Endodermal cell (in vitro differentiated cells): ENCODE measurements around the gene WDR54. TPM values are rescaled to one million over a fixed set of nuclear protein-coding genes. Genes with fewer than 3 reads are reported as not detected.
"Not testable (repeated sequence)": the region's sequence is repeated elsewhere in the genome, so short reads cannot be mapped to it uniquely, and the experiment has no call there.

Experiments
- DNase-seq: peaks from one replicate; pipeline ENCODE4 v3.0.0-alpha.2; 2017
- H3K27ac ChIP-seq: 2 replicates; pipeline ENCODE4 v1.5.1; 2013; ENCODE audit warnings: mild to moderate bottlenecking, low read depth, low read length, moderate library complexity
- H3K27me3 ChIP-seq: 2 replicates; pipeline ENCODE4 v1.6.1; 2013; ENCODE audit warnings: mild to moderate bottlenecking, low read length, moderate library complexity; ENCODE audit not compliant: insufficient read depth, control insufficient read depth, poor library complexity, severe bottlenecking
- H3K36me3 ChIP-seq: 2 replicates; pipeline ENCODE4 v1.7.0; 2013; ENCODE audit warnings: mild to moderate bottlenecking, low read length, moderate library complexity; ENCODE audit not compliant: control insufficient read depth, insufficient read depth
- H3K4me1 ChIP-seq: one replicate; pipeline ENCODE4 v1.7.0; 2013; ENCODE audit warnings: low read length; ENCODE audit not compliant: control insufficient read depth, insufficient read depth
- H3K4me3 ChIP-seq: 2 replicates; pipeline ENCODE4 v1.5.1; 2013; ENCODE audit warnings: mild to moderate bottlenecking, low read length, moderate library complexity
- H3K9ac ChIP-seq: 2 replicates; pipeline ENCODE4 v1.6.1; 2013; ENCODE audit warnings: mild to moderate bottlenecking, low read length, moderate library complexity; ENCODE audit not compliant: poor library complexity, severe bottlenecking; ENCODE audit errors: extremely low read depth
- H3K9me3 ChIP-seq: 2 replicates; pipeline ENCODE4 v1.6.1; 2013; ENCODE audit warnings: mild to moderate bottlenecking, low read length, moderate library complexity; ENCODE audit not compliant: control insufficient read depth
- H3K27ac Mint-ChIP-seq: 2 replicates; pipeline ENCODE4 v1.8.0; 2020; ENCODE audit warnings: mixed read lengths
- H3K27me3 Mint-ChIP-seq: 2 replicates; pipeline ENCODE4 v1.8.0; 2021; ENCODE audit warnings: mild to moderate bottlenecking, mixed read lengths; ENCODE audit not compliant: insufficient read depth
- H3K36me3 Mint-ChIP-seq: 2 replicates; pipeline ENCODE4 v1.8.0; 2020; ENCODE audit warnings: low read depth, mixed read lengths
- H3K4me1 Mint-ChIP-seq: 2 replicates; pipeline ENCODE4 v1.8.0; 2020; ENCODE audit warnings: mixed read lengths
- H3K4me3 Mint-ChIP-seq: 2 replicates; pipeline ENCODE4 v1.8.0; 2020; ENCODE audit warnings: mild to moderate bottlenecking, moderate library complexity, mixed read lengths
- H3K9me3 Mint-ChIP-seq: 2 replicates; pipeline ENCODE4 v1.8.0; 2020; ENCODE audit warnings: mild to moderate bottlenecking, mixed read lengths
- WGBS, 2 experiments: methylation state at CpG; one replicate each; pipeline versions ENCODE4 v1.1.5 to v1.1.7; 2013; ENCODE audit warnings: missing lambda C conversion rate in 2 of 2, mixed read lengths in 1 of 2; ENCODE audit not compliant: insufficient coverage in 1 of 2, insufficient read length in 1 of 2; 5-methylcytosine and 5-hydroxymethylcytosine counted together
- total RNA-seq, 2 donors: library from RNA; stranded (reverse); fragmentation: NEBNext Ultra II Directional in 1 of 2; extraction: Animal tissue kit (Norgen Biotek cat#: 25700) in 1 of 2; gene quantifications; 2 replicates in 1 of 2; 3 replicates in 1 of 2; pipeline ENCODE4 v1.2.1, GENCODE V29; 2021
- TF ChIP-seq, protein P1 (sequence below): fragments of 200-600 bp; sonication (generic); conservative IDR thresholded peaks from 2 replicates; pipeline ENCODE4 v1.5.0; 2021; ENCODE audit warnings: antibody characterized with exemption, mild to moderate bottlenecking

WDR54 gene
- total RNA-seq, 2 donors from 2014 or later, result 43.1 to 69.4 TPM

DNA sequence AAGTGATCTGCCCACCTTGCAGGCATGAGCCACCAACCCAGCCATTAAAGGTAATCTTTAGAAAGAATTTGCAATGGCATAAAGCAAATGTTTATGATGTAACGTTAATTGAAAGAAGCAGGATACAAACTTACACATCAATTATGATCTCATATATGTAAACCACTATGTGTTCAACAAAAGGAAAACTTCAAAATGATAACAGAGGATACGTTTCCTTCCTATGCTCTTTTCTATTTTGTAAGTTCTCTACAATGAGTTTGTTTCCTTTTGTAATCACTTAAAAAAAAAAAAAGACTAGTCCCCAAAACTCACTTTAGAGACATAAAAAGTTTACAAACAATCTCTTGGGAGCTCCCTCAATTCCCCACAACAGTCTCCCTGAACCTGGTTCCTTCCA, 1.5 kb upstream of the WDR54 start:
- peaks cover 9% of the 10 kb centered on the region for H3K4me1 ChIP-seq
- no peak overlapping the region for H3K4me3 ChIP-seq
- Mint-ChIP-seq H3K9me3 (no peaks in the 10 kb centered on the region), H3K36me3 (peaks cover 5% of the 10 kb centered on the region), H3K4me1 (peaks cover 8% of the 10 kb centered on the region), H3K27ac (no peak overlapping the region), H3K27me3 (peaks cover 29% of the 10 kb centered on the region), H3K4me3 (no peak overlapping the region)
- no peak overlapping the region for H3K9ac ChIP-seq
- no peak for DNase-seq
- peaks cover 7% of the 10 kb centered on the region for H3K36me3 ChIP-seq
- H3K9me3 ChIP-seq, result no peaks in the 10 kb centered on the region
- H3K27me3 ChIP-seq, result peaks cover 8% of the 10 kb centered on the region
- H3K27ac ChIP-seq, result no peak overlapping the region
- 88 to 100% methylated on average over 2 of the region's 2 CpGs for WGBS, 2 experiments
- TF ChIP-seq, protein P1, sequence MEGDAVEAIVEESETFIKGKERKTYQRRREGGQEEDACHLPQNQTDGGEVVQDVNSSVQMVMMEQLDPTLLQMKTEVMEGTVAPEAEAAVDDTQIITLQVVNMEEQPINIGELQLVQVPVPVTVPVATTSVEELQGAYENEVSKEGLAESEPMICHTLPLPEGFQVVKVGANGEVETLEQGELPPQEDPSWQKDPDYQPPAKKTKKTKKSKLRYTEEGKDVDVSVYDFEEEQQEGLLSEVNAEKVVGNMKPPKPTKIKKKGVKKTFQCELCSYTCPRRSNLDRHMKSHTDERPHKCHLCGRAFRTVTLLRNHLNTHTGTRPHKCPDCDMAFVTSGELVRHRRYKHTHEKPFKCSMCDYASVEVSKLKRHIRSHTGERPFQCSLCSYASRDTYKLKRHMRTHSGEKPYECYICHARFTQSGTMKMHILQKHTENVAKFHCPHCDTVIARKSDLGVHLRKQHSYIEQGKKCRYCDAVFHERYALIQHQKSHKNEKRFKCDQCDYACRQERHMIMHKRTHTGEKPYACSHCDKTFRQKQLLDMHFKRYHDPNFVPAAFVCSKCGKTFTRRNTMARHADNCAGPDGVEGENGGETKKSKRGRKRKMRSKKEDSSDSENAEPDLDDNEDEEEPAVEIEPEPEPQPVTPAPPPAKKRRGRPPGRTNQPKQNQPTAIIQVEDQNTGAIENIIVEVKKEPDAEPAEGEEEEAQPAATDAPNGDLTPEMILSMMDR, result no peak

DNA sequence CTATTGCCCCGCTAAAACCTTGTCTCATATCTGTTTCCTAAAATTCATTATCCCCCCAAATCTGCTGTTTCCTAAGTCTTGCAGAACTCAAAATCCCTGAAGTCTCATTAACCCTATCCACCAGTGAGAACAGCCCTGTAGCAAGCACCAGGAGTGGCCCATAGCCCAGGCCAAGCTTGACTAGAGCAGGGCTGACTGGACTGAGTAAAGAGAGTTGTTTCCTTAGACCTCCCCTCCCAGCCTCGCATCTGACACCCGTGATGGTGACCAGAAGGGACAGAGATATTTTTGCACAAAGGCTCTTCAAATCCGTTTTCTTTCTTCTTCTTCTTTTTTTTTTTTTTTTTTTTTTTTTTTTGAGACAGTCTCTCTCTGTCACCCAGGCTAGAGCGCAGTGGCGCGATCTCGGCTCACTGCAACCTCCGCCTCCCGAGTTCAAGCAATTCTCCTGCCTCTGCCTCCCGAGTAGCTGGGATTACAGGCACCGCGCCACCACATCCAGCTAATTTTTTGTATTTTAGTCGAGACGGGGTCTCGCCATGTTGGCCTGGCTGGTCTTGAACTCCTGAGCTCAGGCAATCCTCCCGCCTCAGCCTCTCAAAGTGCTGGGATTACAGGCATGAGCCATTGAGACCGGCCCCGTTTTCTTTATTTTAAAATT, 957 bp upstream of the WDR54 start:
- not testable (repeated sequence) for H3K27me3 ChIP-seq, H3K4me1 ChIP-seq, H3K27ac ChIP-seq, H3K27ac Mint-ChIP-seq, H3K9me3 Mint-ChIP-seq, H3K9me3 ChIP-seq, DNase-seq
- Histone ChIP-seq H3K9ac (peak overlapping the region; percentile 67), H3K4me3 (peak overlapping the region; percentile 94), H3K36me3 (peaks cover 12% of the 10 kb centered on the region)
- Mint-ChIP-seq H3K27me3 (peaks cover 29% of the 10 kb centered on the region), H3K4me3 (peak overlapping the region; percentile 90), H3K4me1 (peaks cover 14% of the 10 kb centered on the region), H3K36me3 (peaks cover 11% of the 10 kb centered on the region)
- WGBS, 2 experiments, result 91 to 92% methylated on average over 15 to 19 of the region's 19 CpGs

DNA sequence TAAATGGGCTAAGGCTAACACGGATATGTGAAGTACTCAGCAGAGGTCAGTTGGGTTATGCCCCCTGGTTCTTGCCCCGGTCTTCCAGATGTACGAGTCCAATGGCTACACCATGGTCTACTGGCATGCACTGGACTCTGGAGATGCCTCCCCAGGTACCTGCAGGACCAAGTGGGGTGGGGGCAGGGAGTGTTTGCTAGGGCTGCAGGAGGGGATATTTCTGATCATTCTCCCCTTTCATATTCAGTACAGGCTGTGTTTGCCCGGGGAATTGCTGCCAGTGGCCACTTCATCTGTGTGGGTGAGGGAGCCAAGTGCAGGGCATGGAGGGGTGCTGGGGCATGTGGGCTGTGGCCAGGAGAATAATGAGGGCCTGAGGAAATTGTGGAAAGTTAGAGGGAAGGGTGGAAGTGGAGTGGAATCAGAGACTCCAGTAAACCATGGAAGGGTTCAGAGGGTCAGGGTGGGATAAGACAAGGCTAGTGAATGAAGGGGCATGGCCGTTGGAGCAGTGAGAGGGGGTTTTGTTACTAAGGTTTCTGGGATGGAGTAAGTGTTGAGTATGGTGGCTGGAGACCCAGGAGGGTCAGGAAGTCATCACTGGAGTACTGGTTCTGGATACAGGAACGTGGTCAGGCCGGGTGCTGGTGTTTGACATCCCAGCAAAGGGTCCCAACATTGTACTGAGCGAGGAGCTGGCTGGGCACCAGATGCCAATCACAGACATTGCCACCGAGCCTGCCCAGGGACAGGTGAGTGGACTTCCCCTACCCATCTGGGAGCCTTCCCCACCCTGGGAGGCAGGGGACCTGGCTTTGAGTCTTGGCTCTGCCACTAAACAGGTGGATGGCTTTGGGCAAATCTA, 1.9 kb downstream of the WDR54 start:
- Mint-ChIP-seq H3K4me1 (peaks cover 40% of the 10 kb centered on the region), H3K4me3 (peak overlapping the region; percentile 90), H3K9me3 (no peaks in the 10 kb centered on the region), H3K27ac (peak overlapping the region; percentile 44), H3K27me3 (peaks cover 28% of the 10 kb centered on the region), H3K36me3 (peaks cover 26% of the 10 kb centered on the region)
- no peak for DNase-seq
- Histone ChIP-seq H3K27ac (no peak overlapping the region), H3K9ac (no peak overlapping the region), H3K4me1 (peaks cover 17% of the 10 kb centered on the region), H3K9me3 (no peaks in the 10 kb centered on the region), H3K36me3 (peaks cover 39% of the 10 kb centered on the region), H3K27me3 (peaks cover 8% of the 10 kb centered on the region), H3K4me3 (no peak overlapping the region)
- 92 to 95% methylated on average over 6 to 9 of the region's 9 CpGs for WGBS, 2 experiments
- TF ChIP-seq, protein P1, result no peak
